K562 (cell line): ENCODE measurements around the gene OR52E6. TPM values are rescaled to one million over a fixed set of nuclear protein-coding genes. Genes with fewer than 3 reads are reported as not detected.

Source experiments
- ATF1 ChIP-seq, 2 experiments: fragments of 450-650 bp in 1 of 2; IDR thresholded peaks; 2 replicates each; pipeline ENCODE4 v1.6.1; 2016; ENCODE audit warnings: missing compliant biosample characterization in 1 of 2, missing genetic modification characterization in 1 of 2
- CTBP1 ChIP-seq: fragments of 450-650 bp; IDR thresholded peaks from 2 replicates; pipeline ENCODE4 v1.6.1; 2016; ENCODE audit warnings: borderline replicate concordance
- KDM1A ChIP-seq, 2 experiments: fragments of 450-650 bp; IDR thresholded peaks; 2 replicates each; pipeline ENCODE4 v1.6.1; 2016; ENCODE audit warnings: mild to moderate bottlenecking in 2 of 2
- NFIX ChIP-seq: fragments of 250-450 bp; sonication (Bioruptor Pico); IDR thresholded peaks from 2 replicates; pipeline ENCODE4 v1.4.0; 2020; ENCODE audit warnings: low read depth, mild to moderate bottlenecking, moderate library complexity
- PHF21A ChIP-seq: fragments of 450-650 bp; IDR thresholded peaks from 2 replicates; pipeline ENCODE4 v1.6.1; 2017; ENCODE audit warnings: low read depth, borderline replicate concordance
- TGIF2 ChIP-seq: sonication (generic); formaldehyde crosslinking; IDR thresholded peaks from 2 replicates; pipeline ENCODE4 v1.8.1; 2022; ENCODE audit warnings: mild to moderate bottlenecking, missing genetic modification reagents, moderate library complexity
- UBTF ChIP-seq, 2 experiments: IDR thresholded peaks; 2 replicates each; pipeline ENCODE4 v1.6.1; 2012; ENCODE audit warnings: improper control_type of control experiment in 2 of 2, low read depth in 2 of 2, low read length in 2 of 2, borderline replicate concordance in 1 of 2
- XRCC5 ChIP-seq: fragments of 200-400 bp; formaldehyde crosslinking; IDR thresholded peaks from 2 replicates; pipeline ENCODE4 v1.6.1; 2017; ENCODE audit warnings: low read depth, mild to moderate bottlenecking, low read length
- ZBTB7A ChIP-seq: IDR thresholded peaks from 2 replicates; pipeline ENCODE4 v1.6.1; 2011; ENCODE audit warnings: low read depth, mild to moderate bottlenecking, low read length, moderate library complexity, borderline replicate concordance; ENCODE audit not compliant: control insufficient read depth
- ZNF184 ChIP-seq: sonication (generic); formaldehyde crosslinking; IDR thresholded peaks from 2 replicates; pipeline ENCODE4 v1.5.0; 2020; ENCODE audit warnings: missing genetic modification reagents
- ZNF263 ChIP-seq: sonication (generic); formaldehyde crosslinking; IDR thresholded peaks from 2 replicates; pipeline ENCODE4 v1.8.0; 2022; ENCODE audit warnings: mild to moderate bottlenecking, missing genetic modification reagents, borderline replicate concordance
- ZNF644 ChIP-seq: fragments of 200-800 bp; sonication (Bioruptor generic); IDR thresholded peaks from 2 replicates; pipeline ENCODE4 v1.6.1; 2016; ENCODE audit warnings: low read depth, missing genetic modification characterization, missing compliant biosample characterization
- ZNF699 ChIP-seq: fragments of 250-450 bp; sonication (Bioruptor Pico); IDR thresholded peaks from 2 replicates; pipeline ENCODE4 v1.8.0; 2021; ENCODE audit warnings: mild to moderate bottlenecking, moderate library complexity; ENCODE audit not compliant: insufficient replicate concordance
- polyA plus RNA-seq, 8 experiments: library from polyadenylated mRNA; depleted of rRNA in 4 of 8; stranded (reverse) in 5 of 8; unstranded in 3 of 8; fragments of >200 nt; fragmentation: Nextera tagmentation in 2 of 8; fragmentation: Illumina TruSeq in 1 of 8; extraction: Ambion mirVana in 2 of 8; extraction: Trizol in 1 of 8; gene quantifications; 2 replicates each; pipeline versions ENCODE4 v1.2.1 to v1.2.3, GENCODE V29; 2011 to 2014; ENCODE audit warnings: inconsistent platforms in 1 of 8, missing spikeins in 1 of 8
- total RNA-seq, 7 experiments: library from RNA; depleted of rRNA in 6 of 7; stranded (reverse); fragments of >200 nt in 6 of 7; fragmentation: Illumina TruSeq in 2 of 7; extraction: Trizol in 2 of 7; gene quantifications; 2 replicates each; pipeline versions ENCODE4 v1.2.1 to v1.2.3, GENCODE V29; 2011 to 2021; ENCODE audit warnings: low replicate concordance in 1 of 7
- TF ChIP-seq, protein P1 (sequence below): fragments of 250-450 bp; sonication (Bioruptor Pico); IDR thresholded peaks from 2 replicates; pipeline ENCODE4 v1.4.0; 2020
- TF ChIP-seq, protein P2 (sequence below): sonication (generic); IDR thresholded peaks from 2 replicates; pipeline ENCODE4 v1.6.1; 2016
- TF ChIP-seq, protein P3 (sequence below), 2 experiments: fragments of 450-650 bp; IDR thresholded peaks; 2 replicates each; pipeline ENCODE4 v1.6.1; 2016

The OR52E6 gene
- total and polyA plus RNA-seq, 9 of the 15 experiments (the other 6 are each of a cell fraction or from before 2014, with no cell fraction given) = not detected

GRCh38 chr11:5809905-5810795 is 31.5 kb downstream of the OR52E6 start (continued):
- TF ChIP-seq, protein P1, sequence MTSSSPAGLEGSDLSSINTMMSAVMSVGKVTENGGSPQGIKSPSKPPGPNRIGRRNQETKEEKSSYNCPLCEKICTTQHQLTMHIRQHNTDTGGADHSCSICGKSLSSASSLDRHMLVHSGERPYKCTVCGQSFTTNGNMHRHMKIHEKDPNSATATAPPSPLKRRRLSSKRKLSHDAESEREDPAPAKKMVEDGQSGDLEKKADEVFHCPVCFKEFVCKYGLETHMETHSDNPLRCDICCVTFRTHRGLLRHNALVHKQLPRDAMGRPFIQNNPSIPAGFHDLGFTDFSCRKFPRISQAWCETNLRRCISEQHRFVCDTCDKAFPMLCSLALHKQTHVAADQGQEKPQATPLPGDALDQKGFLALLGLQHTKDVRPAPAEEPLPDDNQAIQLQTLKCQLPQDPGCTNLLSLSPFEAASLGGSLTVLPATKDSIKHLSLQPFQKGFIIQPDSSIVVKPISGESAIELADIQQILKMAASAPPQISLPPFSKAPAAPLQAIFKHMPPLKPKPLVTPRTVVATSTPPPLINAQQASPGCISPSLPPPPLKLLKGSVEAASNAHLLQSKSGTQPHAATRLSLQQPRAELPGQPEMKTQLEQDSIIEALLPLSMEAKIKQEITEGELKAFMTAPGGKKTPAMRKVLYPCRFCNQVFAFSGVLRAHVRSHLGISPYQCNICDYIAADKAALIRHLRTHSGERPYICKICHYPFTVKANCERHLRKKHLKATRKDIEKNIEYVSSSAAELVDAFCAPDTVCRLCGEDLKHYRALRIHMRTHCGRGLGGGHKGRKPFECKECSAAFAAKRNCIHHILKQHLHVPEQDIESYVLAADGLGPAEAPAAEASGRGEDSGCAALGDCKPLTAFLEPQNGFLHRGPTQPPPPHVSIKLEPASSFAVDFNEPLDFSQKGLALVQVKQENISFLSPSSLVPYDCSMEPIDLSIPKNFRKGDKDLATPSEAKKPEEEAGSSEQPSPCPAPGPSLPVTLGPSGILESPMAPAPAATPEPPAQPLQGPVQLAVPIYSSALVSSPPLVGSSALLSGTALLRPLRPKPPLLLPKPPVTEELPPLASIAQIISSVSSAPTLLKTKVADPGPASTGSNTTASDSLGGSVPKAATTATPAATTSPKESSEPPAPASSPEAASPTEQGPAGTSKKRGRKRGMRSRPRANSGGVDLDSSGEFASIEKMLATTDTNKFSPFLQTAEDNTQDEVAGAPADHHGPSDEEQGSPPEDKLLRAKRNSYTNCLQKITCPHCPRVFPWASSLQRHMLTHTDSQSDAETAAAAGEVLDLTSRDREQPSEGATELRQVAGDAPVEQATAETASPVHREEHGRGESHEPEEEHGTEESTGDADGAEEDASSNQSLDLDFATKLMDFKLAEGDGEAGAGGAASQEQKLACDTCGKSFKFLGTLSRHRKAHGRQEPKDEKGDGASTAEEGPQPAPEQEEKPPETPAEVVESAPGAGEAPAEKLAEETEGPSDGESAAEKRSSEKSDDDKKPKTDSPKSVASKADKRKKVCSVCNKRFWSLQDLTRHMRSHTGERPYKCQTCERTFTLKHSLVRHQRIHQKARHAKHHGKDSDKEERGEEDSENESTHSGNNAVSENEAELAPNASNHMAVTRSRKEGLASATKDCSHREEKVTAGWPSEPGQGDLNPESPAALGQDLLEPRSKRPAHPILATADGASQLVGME (CRISPR knock-in tag) = no peak
- no peak for TF ChIP-seq ZBTB7A
- no peak for TF ChIP-seq PHF21A
- TF ChIP-seq ZNF644 = 0 out of 2 replicates have a peak, but pooled peaks have one; percentile 33
- no peak for TF ChIP-seq ZNF699 (CRISPR knock-in tag)
- TF ChIP-seq NFIX (CRISPR knock-in tag) = no peak
- TF ChIP-seq, protein P2, sequence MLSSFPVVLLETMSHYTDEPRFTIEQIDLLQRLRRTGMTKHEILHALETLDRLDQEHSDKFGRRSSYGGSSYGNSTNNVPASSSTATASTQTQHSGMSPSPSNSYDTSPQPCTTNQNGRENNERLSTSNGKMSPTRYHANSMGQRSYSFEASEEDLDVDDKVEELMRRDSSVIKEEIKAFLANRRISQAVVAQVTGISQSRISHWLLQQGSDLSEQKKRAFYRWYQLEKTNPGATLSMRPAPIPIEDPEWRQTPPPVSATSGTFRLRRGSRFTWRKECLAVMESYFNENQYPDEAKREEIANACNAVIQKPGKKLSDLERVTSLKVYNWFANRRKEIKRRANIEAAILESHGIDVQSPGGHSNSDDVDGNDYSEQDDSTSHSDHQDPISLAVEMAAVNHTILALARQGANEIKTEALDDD = no peak
- TF ChIP-seq TGIF2 = no peak
- no peak for TF ChIP-seq ZNF184
- TF ChIP-seq KDM1A (IDR thresholded peaks at IDR 0.05) = peak; percentile 59 to 64; a peak in 3 of 4 replicates
- TF ChIP-seq XRCC5 = no peak
- TF ChIP-seq ATF1 (CRISPR knock-in tag; IDR thresholded peaks at IDR 0.05) = no peak
- no peak for TF ChIP-seq ATF1 (tag; IDR thresholded peaks at IDR 0.05)
- no peak for TF ChIP-seq UBTF (IDR thresholded peaks at IDR 0.05; ENCODE audit: borderline replicate concordance in 1 of 2, low read depth in 2 of 2, low read length in 2 of 2)
- TF ChIP-seq, protein P3, sequence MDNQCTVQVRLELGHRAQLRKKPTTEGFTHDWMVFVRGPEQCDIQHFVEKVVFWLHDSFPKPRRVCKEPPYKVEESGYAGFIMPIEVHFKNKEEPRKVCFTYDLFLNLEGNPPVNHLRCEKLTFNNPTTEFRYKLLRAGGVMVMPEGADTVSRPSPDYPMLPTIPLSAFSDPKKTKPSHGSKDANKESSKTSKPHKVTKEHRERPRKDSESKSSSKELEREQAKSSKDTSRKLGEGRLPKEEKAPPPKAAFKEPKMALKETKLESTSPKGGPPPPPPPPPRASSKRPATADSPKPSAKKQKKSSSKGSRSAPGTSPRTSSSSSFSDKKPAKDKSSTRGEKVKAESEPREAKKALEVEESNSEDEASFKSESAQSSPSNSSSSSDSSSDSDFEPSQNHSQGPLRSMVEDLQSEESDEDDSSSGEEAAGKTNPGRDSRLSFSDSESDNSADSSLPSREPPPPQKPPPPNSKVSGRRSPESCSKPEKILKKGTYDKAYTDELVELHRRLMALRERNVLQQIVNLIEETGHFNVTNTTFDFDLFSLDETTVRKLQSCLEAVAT (IDR thresholded peaks at IDR 0.05) = peak in 1 of 2 experiments; percentile 32; a peak in 1 of 4 replicates
- no peak for TF ChIP-seq ZNF263 (CRISPR knock-in tag)
- TF ChIP-seq CTBP1 = no peak
